GM10248 (cell line): ENCODE measurements around the gene CD247.
A peak's percentile ranks its signal among the peaks of the same experiment; 100 is the strongest.
"Not testable (repeated sequence)": the region's sequence is repeated elsewhere in the genome, so short reads cannot be mapped to it uniquely, and the experiment has no call there.

Experiments used
- CTCF ChIA-PET: fragments of 300-600 bp; sonication (Branson Sonifier 250); formaldehyde crosslinking; extraction: SDS; loops from one replicate; lab custom pipeline; 2021; ENCODE audit warnings: antibody characterized with exemption; lab: Yijun Ruan, JAX
- POLR2A ChIA-PET: fragments of 350-650 bp; sonication (Branson Sonifier 250); formaldehyde crosslinking; extraction: SDS; loops from one replicate; lab custom pipeline; 2020; ENCODE audit warnings: antibody characterized with exemption; lab: Yijun Ruan, JAX
- DNase-seq: peaks from one replicate; pipeline ENCODE4 v3.0.0; 2012; ENCODE audit errors: extremely low spot score
- CTCF ChIP-seq: IDR thresholded peaks from 2 replicates; pipeline ENCODE4 v1.5.1; 2012; ENCODE audit warnings: mild to moderate bottlenecking, low read depth; ENCODE audit errors: extremely low read depth, missing control alignments, control extremely low read depth

CD247 gene

GRCh38 chr1:167562702-167563101 lies 44.4 kb upstream of the CD247 start:
- ChIA-PET POLR2A (no interaction called here), CTCF (interaction anchor here (2.2 to 7.3 kb wide), 3 partner anchors 7 to 125 kb away, joined by 10 to 80 read pairs (median 25); partner anchors contain the start of gene CREG1)
- TF ChIP-seq CTCF, result no peak
- DNase-seq, result no peak

- no peak for DNase-seq
- ChIA-PET POLR2A (no interaction called here), CTCF (interaction anchor here (1.4 to 7.3 kb wide), 4 partner anchors 6 to 503 kb away, joined by 3 to 80 read pairs (median 3); partner anchors contain the start of gene CREG1)
- TF ChIP-seq CTCF, result no peak
Measured at GRCh38 chr1:167561753-167562152, 43.4 kb upstream of the CD247 start.

- TF ChIP-seq CTCF, result peak; percentile 79
- POLR2A ChIA-PET, result no interaction called here
- peak; percentile 66 for DNase-seq
- CTCF ChIA-PET, result interaction anchor here (0.7 to 6.0 kb wide), 42 partner anchors 9 to 600 kb away, joined by 3 to 80 read pairs (median 4); no protein-coding TSS in a partner anchor
Measured at GRCh38 chr1:167555971-167556714, 37.8 kb upstream of the CD247 start.

GRCh38 chr1:167555072-167555471 lies 36.7 kb upstream of the CD247 start:
- DNase-seq, POLR2A ChIA-PET: not testable (repeated sequence)
- CTCF ChIA-PET, result interaction anchor here (0.7 to 6.0 kb wide), 28 partner anchors 8 to 599 kb away, joined by 3 to 80 read pairs (median 5); no protein-coding TSS in a partner anchor

- no peak for TF ChIP-seq CTCF
- ChIA-PET POLR2A (interaction anchor here (0.6 to 1.4 kb wide), 5 partner anchors 62 to 334 kb away, joined by 3 to 5 read pairs (median 3); partner anchors contain the start of gene POU2F1), CTCF (interaction anchor here (0.7 to 6.9 kb wide), 20 partner anchors 11 to 495 kb away, joined by 3 to 87 read pairs (median 5); partner anchors contain the start of gene POU2F1)
- no peak for DNase-seq
Measured at GRCh38 chr1:167554028-167554779, 35.9 kb upstream of the CD247 start.

- CTCF ChIA-PET, result interaction anchor here (0.7 to 6.9 kb wide), 17 partner anchors 12 to 489 kb away, joined by 3 to 87 read pairs (median 5); partner anchors contain the start of gene POU2F1
- TF ChIP-seq CTCF, result no peak
- DNase-seq, result peak; percentile 95
- POLR2A ChIA-PET, result interaction anchor here (0.6 to 1.4 kb wide), 5 partner anchors 63 to 333 kb away, joined by 3 to 5 read pairs (median 3); partner anchors contain the start of gene POU2F1
Measured at GRCh38 chr1:167553136-167554027, 35.1 kb upstream of the CD247 start, which contains the start of gene CREG1. CREG1 (minus strand) TSS chr1:167553762.
